ENCODE results near the gene DOP1B. TPM values are rescaled to one million over a fixed set of nuclear protein-coding genes. Genes with fewer than 3 reads are reported as not detected.

The DOP1B gene
- polyA plus RNA-seq, 1 experiment: 8.5 TPM

DNA sequence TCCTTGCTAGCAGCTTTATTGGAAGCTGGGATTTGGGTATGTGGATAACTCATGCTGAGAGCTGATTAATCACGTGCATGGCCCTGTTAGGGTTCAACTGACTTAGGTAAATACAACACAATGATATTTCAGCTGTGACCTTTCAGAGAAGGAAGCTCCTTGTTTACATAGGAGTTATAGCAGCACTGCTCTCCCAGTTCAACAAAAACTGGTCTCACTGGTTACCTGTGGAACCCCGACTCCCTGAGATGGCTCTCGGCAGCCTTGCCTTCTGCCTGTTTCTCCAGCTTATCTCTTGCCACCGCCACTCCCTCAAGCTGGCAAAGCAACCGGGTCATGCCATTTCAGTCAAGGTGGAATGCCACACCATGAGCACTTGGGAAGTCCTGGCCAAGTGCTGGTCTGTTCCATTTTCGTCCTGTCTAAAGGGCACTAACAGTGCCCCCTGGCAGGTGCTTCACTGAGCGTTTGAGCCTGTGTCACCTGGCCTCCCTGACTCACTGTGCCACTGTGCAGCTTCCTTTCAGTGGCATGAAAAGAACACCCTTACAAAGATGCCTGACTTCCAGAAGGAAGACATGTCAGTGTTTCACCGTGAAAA, 31.6 kb downstream of the DOP1B start:
- POLR2A ChIA-PET: no interaction called here

DNA sequence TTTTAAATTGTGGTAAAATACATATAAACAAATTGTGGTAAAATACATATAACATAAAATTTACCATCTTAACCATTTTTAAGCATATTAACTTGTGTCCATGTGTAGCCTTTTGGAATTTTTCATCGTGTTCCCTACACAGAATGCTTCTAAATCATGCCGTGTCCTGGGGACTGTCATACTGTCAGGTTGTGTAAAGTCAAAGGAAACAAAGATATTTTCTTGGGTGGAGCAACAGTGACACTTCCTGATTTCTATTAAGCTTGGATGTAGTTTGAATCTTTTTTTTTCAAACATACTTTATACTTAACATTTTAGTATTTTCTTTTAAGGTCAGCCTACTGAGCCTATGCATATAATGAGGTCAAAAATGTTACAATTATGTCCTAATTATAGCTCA, 32.3 kb downstream of the DOP1B start:
- H3K4me3 ChIP-seq (ENCODE audit: low read depth, low read length): no peak overlapping the region
- CTCF ChIA-PET: interaction anchor here (0.9 to 2.1 kb wide), 2 partner anchors 21 to 48 kb away, joined by 3 to 6 read pairs; no protein-coding TSS in a partner anchor
- DNase-seq (ENCODE audit: low read depth): no peak
- POLR2A ChIA-PET: no interaction called here
- TF ChIP-seq, protein P1, sequence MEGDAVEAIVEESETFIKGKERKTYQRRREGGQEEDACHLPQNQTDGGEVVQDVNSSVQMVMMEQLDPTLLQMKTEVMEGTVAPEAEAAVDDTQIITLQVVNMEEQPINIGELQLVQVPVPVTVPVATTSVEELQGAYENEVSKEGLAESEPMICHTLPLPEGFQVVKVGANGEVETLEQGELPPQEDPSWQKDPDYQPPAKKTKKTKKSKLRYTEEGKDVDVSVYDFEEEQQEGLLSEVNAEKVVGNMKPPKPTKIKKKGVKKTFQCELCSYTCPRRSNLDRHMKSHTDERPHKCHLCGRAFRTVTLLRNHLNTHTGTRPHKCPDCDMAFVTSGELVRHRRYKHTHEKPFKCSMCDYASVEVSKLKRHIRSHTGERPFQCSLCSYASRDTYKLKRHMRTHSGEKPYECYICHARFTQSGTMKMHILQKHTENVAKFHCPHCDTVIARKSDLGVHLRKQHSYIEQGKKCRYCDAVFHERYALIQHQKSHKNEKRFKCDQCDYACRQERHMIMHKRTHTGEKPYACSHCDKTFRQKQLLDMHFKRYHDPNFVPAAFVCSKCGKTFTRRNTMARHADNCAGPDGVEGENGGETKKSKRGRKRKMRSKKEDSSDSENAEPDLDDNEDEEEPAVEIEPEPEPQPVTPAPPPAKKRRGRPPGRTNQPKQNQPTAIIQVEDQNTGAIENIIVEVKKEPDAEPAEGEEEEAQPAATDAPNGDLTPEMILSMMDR (IDR thresholded peaks at IDR 0.05; ENCODE audit: insufficient read depth, low read depth, low read length): no peak
- no peaks in the 10 kb centered on the region; the same call in 1 of the 2 replicates for H3K36me3 ChIP-seq (ENCODE audit: control insufficient read depth, insufficient read depth, low read length)
- no peaks in the 10 kb centered on the region for H3K27me3 ChIP-seq (ENCODE audit: control insufficient read depth, insufficient read depth, low read length)

More for the DNA sequence above, 31.6 kb downstream of the DOP1B start:
- DNase-seq (ENCODE audit: low read depth): no peak
- CTCF ChIA-PET: interaction anchor here (0.6 to 2.1 kb wide), 4 partner anchors 18 to 73 kb away, joined by 3 to 6 read pairs (median 3); no protein-coding TSS in a partner anchor
- no peaks in the 10 kb centered on the region for H3K27me3 ChIP-seq (ENCODE audit: control insufficient read depth, insufficient read depth, low read length)
- H3K4me3 ChIP-seq (ENCODE audit: low read depth, low read length): no peak overlapping the region
- TF ChIP-seq, protein P1 (IDR thresholded peaks at IDR 0.05; ENCODE audit: insufficient read depth, low read depth, low read length): no peak
- no peaks in the 10 kb centered on the region; the same call in 1 of the 2 replicates for H3K36me3 ChIP-seq (ENCODE audit: control insufficient read depth, insufficient read depth, low read length)

DNA sequence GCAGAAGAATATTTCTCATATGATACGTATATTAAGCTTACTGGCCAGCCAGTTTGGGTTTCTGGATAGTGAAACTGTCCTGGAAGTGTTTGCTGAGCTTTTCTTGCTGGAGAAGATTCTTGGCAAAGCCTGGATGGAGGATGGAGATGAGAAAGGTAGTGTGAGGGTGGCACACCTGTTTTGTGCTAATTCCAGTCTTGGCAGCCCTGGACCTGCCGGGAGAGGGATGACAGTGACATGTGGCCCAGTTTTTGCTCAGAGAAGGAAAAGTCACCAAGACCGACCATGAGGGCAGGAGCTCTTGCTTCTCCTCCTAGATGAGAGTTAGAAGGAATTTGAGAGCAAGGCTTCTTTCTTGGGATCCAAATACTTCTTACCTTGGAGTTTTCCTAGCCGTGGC, 34.1 kb downstream of the DOP1B start:
- ChIA-PET POLR2A (no interaction called here), CTCF (interaction anchor here (1.0 to 2.0 kb wide), 2 partner anchors 15 to 49 kb away, joined by 3 to 6 read pairs; no protein-coding TSS in a partner anchor)
- Histone ChIP-seq H3K36me3 (ENCODE audit: control insufficient read depth, insufficient read depth, low read length) (no peaks in the 10 kb centered on the region; the same call in 1 of the 2 replicates), H3K27me3 (ENCODE audit: control insufficient read depth, insufficient read depth, low read length) (no peaks in the 10 kb centered on the region), H3K4me3 (ENCODE audit: low read depth, low read length) (no peak overlapping the region)
- no peak for DNase-seq (ENCODE audit: low read depth)
- TF ChIP-seq, protein P1 (IDR thresholded peaks at IDR 0.05; ENCODE audit: insufficient read depth, low read depth, low read length): no peak

DNA sequence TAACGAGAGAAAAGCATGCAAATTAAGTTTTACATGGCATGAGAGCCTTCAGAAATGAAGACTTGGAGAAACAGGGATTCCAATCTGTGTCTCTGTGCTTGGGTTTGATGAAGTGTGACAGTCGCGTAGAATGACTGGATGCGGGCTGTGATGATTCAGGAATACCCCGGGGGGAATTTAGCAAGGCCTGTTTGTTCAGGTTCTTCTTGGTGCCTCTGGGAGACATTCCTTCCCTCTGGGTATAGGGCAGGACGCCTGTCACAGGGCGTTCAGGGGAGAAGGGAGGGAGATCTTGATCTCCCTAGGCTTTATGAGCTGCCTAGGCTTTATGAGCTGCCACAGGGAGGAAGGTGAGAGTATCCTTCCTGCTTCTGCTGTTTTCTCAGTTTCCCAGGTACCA, 36.6 kb downstream of the DOP1B start:
- H3K4me3 ChIP-seq (ENCODE audit: low read depth, low read length): no peak overlapping the region
- no peaks in the 10 kb centered on the region for H3K36me3 ChIP-seq (ENCODE audit: control insufficient read depth, insufficient read depth, low read length)
- ChIA-PET POLR2A (no interaction called here), CTCF (interaction anchor here (0.6 to 1.4 kb wide), 2 partner anchors 10 to 96 kb away, joined by 3 to 5 read pairs; no protein-coding TSS in a partner anchor)
- TF ChIP-seq, protein P1 (IDR thresholded peaks at IDR 0.05; ENCODE audit: insufficient read depth, low read depth, low read length): no peak
- no peaks in the 10 kb centered on the region for H3K27me3 ChIP-seq (ENCODE audit: control insufficient read depth, insufficient read depth, low read length)
- no peak for DNase-seq (ENCODE audit: low read depth)

DNA sequence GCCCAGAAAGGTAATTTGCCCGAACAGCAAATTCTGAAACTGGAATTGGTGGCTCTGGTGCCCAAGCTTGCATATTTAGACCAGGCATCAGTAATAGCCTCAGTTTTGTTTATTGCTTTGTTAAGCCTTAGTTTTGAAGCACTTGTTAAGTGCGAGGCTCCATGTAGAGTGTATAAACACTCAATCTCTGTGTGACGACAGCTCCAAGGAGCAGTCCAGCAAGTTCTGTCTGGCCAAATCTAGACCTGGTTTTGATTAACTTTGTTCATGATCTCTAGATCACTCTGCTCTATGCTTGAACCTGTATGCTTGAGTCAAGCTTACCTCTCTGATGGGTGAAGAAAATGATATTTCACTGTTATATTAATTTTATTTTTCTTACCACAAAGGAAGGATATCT, 37.4 kb downstream of the DOP1B start:
- ChIA-PET CTCF (interaction anchor here (1.4 kb wide), 1 partner anchor 11 kb away, joined by 5 read pairs; no protein-coding TSS in a partner anchor), POLR2A (no interaction called here)
- no peaks in the 10 kb centered on the region for H3K36me3 ChIP-seq (ENCODE audit: control insufficient read depth, insufficient read depth, low read length)
- no peak for DNase-seq (ENCODE audit: low read depth)
- TF ChIP-seq, protein P1 (IDR thresholded peaks at IDR 0.05; ENCODE audit: insufficient read depth, low read depth, low read length): no peak
- H3K4me3 ChIP-seq (ENCODE audit: low read depth, low read length): no peak overlapping the region
- no peaks in the 10 kb centered on the region for H3K27me3 ChIP-seq (ENCODE audit: control insufficient read depth, insufficient read depth, low read length)
